ENCODE data around the gene ATP2C1.

The ATP2C1 gene

GRCh38 chr3:131048030-131048429, 154.1 kb downstream of the ATP2C1 start:
- DNase-seq, result no peak

- DNase-seq, result no peak
These were observed 156.1 kb downstream of the ATP2C1 start for GRCh38 chr3:131050001-131050400.

GRCh38 chr3:131053043-131053859, 159.4 kb downstream of the ATP2C1 start:
- DNase-seq, result peak; percentile 5

All from fibroblast of skin of scalp (primary cell).